Kidney glomerular epithelial cell (primary cell): Measurements from ENCODE around the gene GNB4.
A peak's percentile ranks its signal among the peaks of the same experiment; 100 is the strongest.

Source experiments
- DNase-seq: peaks from one replicate; lab custom pipeline; 2025; lab: John Stamatoyannopoulos, UW

GNB4 gene

GRCh38 chr3:179355996-179356395 is 95.3 kb downstream of the GNB4 start:
- DNase-seq: no peak

DNA sequence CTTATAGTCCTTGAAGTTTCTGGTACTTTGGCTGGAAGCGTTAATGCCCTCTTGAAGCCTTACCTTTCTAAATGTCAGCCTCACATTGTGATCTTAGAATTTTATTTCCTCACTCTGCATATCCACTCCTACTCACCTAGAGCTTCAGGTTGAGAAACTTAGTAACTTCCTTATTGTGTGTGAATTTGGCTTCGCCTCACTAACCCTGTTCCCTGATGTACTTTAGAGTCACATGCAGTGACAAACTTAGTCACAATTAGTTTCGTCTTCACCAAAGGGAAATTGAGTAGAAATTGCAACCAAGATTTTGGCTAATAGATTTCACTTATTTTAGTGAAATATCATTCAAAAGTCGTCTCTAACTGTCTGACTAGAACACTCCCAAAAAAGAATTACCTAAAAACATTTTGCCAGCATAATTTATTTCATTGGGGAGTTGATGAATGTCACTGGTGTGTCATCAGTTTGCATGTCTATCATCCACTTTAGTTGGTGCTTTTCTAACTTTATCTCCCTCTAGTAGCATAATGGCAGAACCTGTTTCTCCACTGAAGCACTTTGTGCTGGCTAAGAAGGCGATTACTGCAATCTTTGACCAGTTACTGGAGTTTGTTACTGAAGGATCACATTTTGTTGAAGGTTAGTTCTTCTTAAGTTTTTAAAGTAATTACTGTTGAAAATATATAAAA is 102.8 kb downstream of the GNB4 start:
- DNase-seq: no peak

- peak; percentile 94 for DNase-seq
Measured at GRCh38 chr3:179347345-179348194, 103.7 kb downstream of the GNB4 start, which contains the start of gene MFN1. TSS of gene MFN1 (plus strand) at chr3:179347709. CDS start at chr3:179348852, 1,143 bp downstream.
